Naive thymus-derived CD4-positive, alpha-beta T cell (primary cell): ENCODE results near the gene GLIPR1L2. TPM values are rescaled to one million over a fixed set of nuclear protein-coding genes. Genes with fewer than 3 reads are reported as not detected.
A peak's percentile ranks its signal among the peaks of the same experiment; 100 is the strongest.

ENCODE experiments used
- ATAC-seq: fragments of 150-1000 bp; cut with Tn5 transposase; 2 replicates; pipeline ENCODE4 v1.10.0; 2021; ENCODE audit warnings: mild to moderate bottlenecking, moderate library complexity
- CTCF ChIA-PET: fragments of 350-600 bp; sonication (Branson Sonifier 250); formaldehyde crosslinking; loops from one replicate; lab custom pipeline; 2021; ENCODE audit warnings: antibody characterized with exemption; lab: Charles Lee
- POLR2A ChIA-PET: fragments of 350-600 bp; sonication (Branson Sonifier 250); formaldehyde crosslinking; loops from one replicate; lab custom pipeline; 2021; ENCODE audit warnings: antibody characterized with exemption, inconsistent platforms; lab: Charles Lee
- DNase-seq, 9 donors: peaks; one replicate each; pipeline versions ENCODE4 v3.0.0 to v3.0.0-alpha.2; 2020 to 2022; ENCODE audit warnings: mixed read lengths in 1 of 9
- H3K27ac ChIP-seq: one replicate; pipeline ENCODE4 v1.7.0; 2013; ENCODE audit warnings: mild to moderate bottlenecking, low read depth, low read length, moderate library complexity
- H3K27me3 ChIP-seq, 2 donors: one replicate each; pipeline ENCODE4 v1.7.0; 2013; ENCODE audit warnings: low read length in 2 of 2, mild to moderate bottlenecking in 2 of 2, moderate library complexity in 2 of 2; ENCODE audit not compliant: control insufficient read depth in 2 of 2, insufficient read depth in 2 of 2
- H3K36me3 ChIP-seq, 3 experiments: 1 replicate in 2 of 3; 2 replicates in 1 of 3; pipeline ENCODE4 v1.7.0; 2013; ENCODE audit warnings: low read length in 3 of 3, mild to moderate bottlenecking in 3 of 3, moderate library complexity in 1 of 3; ENCODE audit not compliant: insufficient read depth in 3 of 3, control insufficient read depth in 2 of 3
- H3K4me1 ChIP-seq, 2 donors: one replicate each; pipeline ENCODE4 v1.7.0; 2013; ENCODE audit warnings: low read length in 2 of 2, mild to moderate bottlenecking in 2 of 2, moderate library complexity in 1 of 2; ENCODE audit not compliant: control insufficient read depth in 2 of 2, insufficient read depth in 2 of 2
- H3K4me3 ChIP-seq: 2 replicates; pipeline ENCODE4 v1.7.0; 2013; ENCODE audit warnings: mild to moderate bottlenecking, low read length
- H3K9me3 ChIP-seq, 3 experiments: 1 replicate in 2 of 3; 2 replicates in 1 of 3; pipeline ENCODE4 v1.7.0; 2013; ENCODE audit warnings: low read length in 3 of 3; ENCODE audit not compliant: control insufficient read depth in 2 of 3
- H3K27ac Mint-ChIP-seq, 9 donors: one replicate each; pipeline ENCODE4 v1.8.0; 2020 to 2022; ENCODE audit warnings: mixed read lengths in 9 of 9, mild to moderate bottlenecking in 8 of 9, moderate library complexity in 5 of 9, inconsistent platforms in 2 of 9
- H3K27me3 Mint-ChIP-seq, 5 donors: one replicate each; pipeline ENCODE4 v1.8.0; 2021 to 2022; ENCODE audit warnings: mixed read lengths in 5 of 5, mild to moderate bottlenecking in 1 of 5
- H3K36me3 Mint-ChIP-seq, 5 donors: one replicate each; pipeline ENCODE4 v1.8.0; 2020 to 2022; ENCODE audit warnings: mixed read lengths in 5 of 5, mild to moderate bottlenecking in 3 of 5, inconsistent platforms in 1 of 5
- H3K4me1 Mint-ChIP-seq, 7 donors: one replicate each; pipeline ENCODE4 v1.8.0; 2020 to 2022; ENCODE audit warnings: mixed read lengths in 7 of 7, mild to moderate bottlenecking in 3 of 7, inconsistent platforms in 1 of 7
- H3K4me3 Mint-ChIP-seq, 10 donors: one replicate each; pipeline ENCODE4 v1.8.0; 2020 to 2022; ENCODE audit warnings: mild to moderate bottlenecking in 10 of 10, mixed read lengths in 10 of 10, moderate library complexity in 6 of 10, inconsistent platforms in 2 of 10
- H3K9me3 Mint-ChIP-seq, 11 donors: one replicate each; pipeline ENCODE4 v1.8.0; 2020 to 2022; ENCODE audit warnings: mixed read lengths in 11 of 11, mild to moderate bottlenecking in 4 of 11, inconsistent platforms in 1 of 11, moderate library complexity in 1 of 11
- intact Hi-C, 2 donors: fragments of 100-400 bp; cut with micrococcal nuclease; formaldehyde crosslinking; loops; one replicate each; pipeline ENCODE4 v1.15.1; 2023
- polyA plus RNA-seq, 2 donors: library from polyadenylated mRNA; unstranded; fragments of 300-500 nt; fragmentation: Illumina TruSeq; gene quantifications; one replicate each; pipeline ENCODE4 v1.2.3, GENCODE V29; 2021
- total RNA-seq, 6 experiments: library from RNA in 5 of 6; stranded (reverse) in 5 of 6; gene quantifications; 1 replicate in 5 of 6; 2 replicates in 1 of 6; pipeline ENCODE4 v1.2.3 and lab custom pipeline; 2021 to 2026

The GLIPR1L2 gene
- total and polyA plus RNA-seq, 7 experiments from 2014 or later = 0.22 to 2.3 (median 1.1) TPM

- Histone ChIP-seq H3K9me3 (no peaks in the 10 kb centered on the region), H3K27ac (peak overlapping the region; percentile 73), H3K27me3 (no peaks in the 10 kb centered on the region), H3K4me3 (peak overlapping the region; percentile 82), H3K36me3 (no peaks in the 10 kb centered on the region), H3K4me1 (peaks cover 49 to 59% of the 10 kb centered on the region in 2 donors)
- ChIA-PET CTCF (interaction anchor here (1.5 to 2.2 kb wide), 2 partner anchors 24 to 90 kb away, joined by 6 to 7 read pairs; partner anchors contain the start of gene GLIPR1L2), POLR2A (interaction anchor here (0.9 to 2.3 kb wide), 12 partner anchors 17 to 1144 kb away, joined by 3 to 31 read pairs (median 4); partner anchors contain the start of genes CAPS2, GLIPR1L2, KRR1 and NAP1L1)
- DNase-seq = no peak
- H3K4me1 Mint-ChIP-seq = peaks cover 54 to 89% (median 75%) of the 10 kb centered on the region in 7 donors
- peak overlapping the region; percentile 92 to 100 (median 97) for H3K27ac Mint-ChIP-seq
- no peaks in the 10 kb centered on the region for H3K27me3 Mint-ChIP-seq
- ATAC-seq = peak; percentile 10
- no peaks in the 10 kb centered on the region for H3K9me3 Mint-ChIP-seq
- intact Hi-C loops = loop anchor here (2.0 to 10.0 kb wide), 5 partner anchors 44 to 1284 kb away; partner anchors contain the start of genes ZDHHC17 (in 2 of the 2), GLIPR1L1 (in 1 of the 2) and OSBPL8 (in 1 of the 2)
- H3K36me3 Mint-ChIP-seq = peaks cover 0 to 13% (median 5%) of the 10 kb centered on the region in 5 donors
- peak overlapping the region; percentile 86 to 99 (median 97) for H3K4me3 Mint-ChIP-seq
Observed at GRCh38 chr12:75481013-75481705, 90.3 kb downstream of the GLIPR1L2 start.

- Histone ChIP-seq H3K27ac (peak overlapping the region; percentile 73), H3K9me3 (no peaks in the 10 kb centered on the region), H3K27me3 (no peaks in the 10 kb centered on the region), H3K36me3 (no peaks in the 10 kb centered on the region), H3K4me3 (peak overlapping the region; percentile 82), H3K4me1 (peaks cover 49 to 59% of the 10 kb centered on the region in 2 donors)
- Mint-ChIP-seq H3K4me3 (peak overlapping the region; percentile 86 to 99 (median 97)), H3K36me3 (peaks cover 0 to 13% (median 5%) of the 10 kb centered on the region in 5 donors), H3K9me3 (no peaks in the 10 kb centered on the region), H3K27me3 (no peaks in the 10 kb centered on the region), H3K27ac (peak overlapping the region; percentile 92 to 100 (median 97)), H3K4me1 (peaks cover 56 to 94% (median 77%) of the 10 kb centered on the region in 7 donors)
- intact Hi-C loops = loop anchor here (2.0 to 10.0 kb wide), 5 partner anchors 45 to 1283 kb away; partner anchors contain the start of genes ZDHHC17 (in 2 of the 2), GLIPR1L1 (in 1 of the 2) and OSBPL8 (in 1 of the 2)
- no peak for ATAC-seq
- no peak for DNase-seq
- POLR2A ChIA-PET = interaction anchor here (1.0 to 2.3 kb wide), 5 partner anchors 12 to 549 kb away, joined by 3 to 31 read pairs (median 4); partner anchors contain the start of gene GLIPR1L2
- CTCF ChIA-PET = no interaction called here
Observed at GRCh38 chr12:75481774-75482173, 90.9 kb downstream of the GLIPR1L2 start.

Other genes with a start within 250 kb of the GLIPR1L2 start
- gene KCNC2, start 181.2 kb upstream of the GLIPR1L2 start, total RNA-seq = not detected
- not detected for gene KCNC2, start 181.2 kb upstream of the GLIPR1L2 start, polyA plus RNA-seq
- gene CAPS2, start 60.8 kb upstream of the GLIPR1L2 start, total RNA-seq = 1 to 10 TPM; 2.7 to 7.3 (median 3.6) TPM
- gene CAPS2, start 60.8 kb upstream of the GLIPR1L2 start, polyA plus RNA-seq = 1 to 10 TPM; 3.3 to 4.4 TPM
- gene GLIPR1L1, start 56.4 kb upstream of the GLIPR1L2 start, total RNA-seq = not detected
- gene GLIPR1L1, start 56.4 kb upstream of the GLIPR1L2 start, polyA plus RNA-seq = not detected
- 100 to 1,000 TPM in 1 of 5 experiments, 10 to 100 TPM in 4; 28.2 to 132 (median 48.7) TPM for gene GLIPR1, start 89.7 kb downstream of the GLIPR1L2 start, total RNA-seq
- gene GLIPR1, start 89.7 kb downstream of the GLIPR1L2 start, polyA plus RNA-seq = 10 to 100 TPM; 49.1 to 56.0 TPM
- 100 to 1,000 TPM in 1 of 5 experiments, 10 to 100 TPM in 4; 69.3 to 120 (median 74.3) TPM for gene KRR1, start 120.5 kb downstream of the GLIPR1L2 start, total RNA-seq
- 10 to 100 TPM; 64.0 to 67.2 TPM for gene KRR1, start 120.5 kb downstream of the GLIPR1L2 start, polyA plus RNA-seq